Kidney capillary endothelial cell (primary cell): Measurements from ENCODE around the gene ACAA2.
"Not testable (repeated sequence)": the region's sequence is repeated elsewhere in the genome, so short reads cannot be mapped to it uniquely, and the experiment has no call there.

Experiments used
- DNase-seq: peaks from one replicate; pipeline ENCODE4 v3.0.0-alpha.2; 2018; ENCODE audit warnings: low spot score

ACAA2 gene

GRCh38 chr18:49845629-49846360 is 32.5 kb upstream of the ACAA2 start:
- no peak for DNase-seq

DNA sequence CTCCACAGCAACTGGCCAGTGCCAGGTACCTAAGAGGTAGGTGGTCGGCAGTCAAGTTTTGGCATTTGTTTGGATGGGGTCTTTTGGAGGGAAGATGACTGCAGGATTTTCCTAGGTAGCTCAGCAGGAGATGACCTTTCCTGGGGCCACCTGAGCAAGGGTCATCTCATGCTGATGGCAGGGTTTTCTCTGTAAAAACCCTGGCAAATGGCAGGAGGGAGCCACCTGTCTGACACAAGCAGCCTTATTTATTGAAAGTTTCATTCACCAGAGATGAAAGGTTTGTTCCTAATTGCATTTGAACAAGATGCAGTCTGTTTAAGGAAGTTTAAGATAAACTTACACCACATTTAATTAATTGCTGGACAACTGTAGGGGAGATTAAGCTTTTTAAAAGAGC is 31.6 kb upstream of the ACAA2 start:
- no peak for DNase-seq

GRCh38 chr18:49843778-49844625 is 30.7 kb upstream of the ACAA2 start:
- DNase-seq, result no peak

DNA sequence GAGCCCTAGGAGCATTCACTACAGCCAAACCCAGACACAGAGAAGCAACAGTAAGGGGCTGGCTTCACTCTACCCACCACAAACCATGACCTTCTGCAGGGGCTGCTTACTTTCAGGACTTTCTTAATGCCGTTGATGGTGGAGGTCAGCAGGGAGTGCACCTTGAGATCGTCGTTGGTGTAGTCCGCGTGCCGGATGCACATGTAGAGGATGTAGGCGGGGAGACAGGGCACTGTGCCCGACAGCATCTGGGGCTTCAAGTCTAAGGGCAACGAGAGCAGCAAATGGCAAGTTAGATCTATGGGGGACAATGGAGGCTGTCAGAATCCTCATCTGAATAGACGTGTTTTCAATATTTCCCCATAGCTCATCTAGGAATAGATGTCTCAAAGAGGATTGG is 29.8 kb upstream of the ACAA2 start:
- DNase-seq, result no peak

DNA sequence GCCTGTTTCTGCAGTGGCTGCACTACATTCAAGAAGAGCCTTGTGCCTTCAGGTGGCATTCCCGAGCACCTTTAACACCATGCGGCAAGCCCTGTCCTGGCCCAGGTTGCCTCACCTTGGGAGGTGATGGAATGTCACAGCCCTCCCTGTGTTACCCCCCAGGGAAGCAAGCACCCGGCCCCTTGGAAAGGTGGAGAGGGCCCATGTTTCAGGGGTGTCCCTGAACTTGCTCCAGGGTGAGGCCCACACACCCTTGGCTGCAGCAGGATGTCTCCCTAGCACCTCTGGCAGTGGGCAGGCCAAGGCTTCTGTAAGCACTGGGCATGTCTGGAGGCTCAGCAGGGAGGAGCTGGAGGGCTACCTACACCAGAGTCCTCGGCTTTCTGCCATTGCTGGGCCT is 29.3 kb upstream of the ACAA2 start:
- no peak for DNase-seq

GRCh38 chr18:49841236-49842217 is 28.2 kb upstream of the ACAA2 start:
- DNase-seq, result no peak

DNA sequence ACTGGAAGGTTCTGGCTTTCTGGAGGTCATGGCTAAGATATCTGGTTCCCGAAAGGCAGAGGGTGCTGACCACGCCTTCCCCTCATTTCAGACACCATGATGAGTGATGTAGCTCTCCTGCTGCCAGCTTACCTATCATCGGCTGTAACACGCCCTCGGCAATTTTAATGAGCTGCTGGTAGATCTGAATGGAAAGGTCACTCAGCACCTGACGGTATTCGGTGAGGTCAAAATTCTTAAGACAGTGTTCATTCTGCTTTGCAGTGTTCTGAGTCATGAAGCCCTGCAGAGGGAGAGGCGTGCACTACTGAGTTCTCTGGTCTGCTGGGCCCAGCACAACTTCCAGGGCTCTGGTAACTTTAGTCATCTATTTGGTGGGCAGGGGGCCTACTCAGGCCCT is 25.7 kb upstream of the ACAA2 start:
- DNase-seq, result no peak

DNA sequence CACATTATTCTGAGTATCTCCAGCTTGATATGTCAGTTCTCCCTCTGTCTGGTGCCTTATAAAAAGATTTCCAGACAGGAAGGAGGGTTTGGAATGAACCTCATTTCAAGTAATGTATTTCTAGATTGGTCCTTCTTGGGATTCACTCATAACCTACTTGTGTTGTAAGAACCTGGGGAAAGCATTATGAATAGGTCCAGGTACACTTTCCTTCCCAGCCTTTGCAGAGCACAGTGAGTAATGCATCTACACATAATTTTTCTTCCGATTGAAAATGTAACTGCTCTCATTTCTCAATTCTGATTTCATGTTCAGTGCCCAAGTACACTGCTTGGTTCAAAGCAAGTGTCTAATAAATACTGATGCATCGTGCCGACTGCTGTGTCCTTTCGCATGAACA is 25.0 kb upstream of the ACAA2 start:
- DNase-seq, result no peak

GRCh38 chr18:49837889-49838288 is 24.6 kb upstream of the ACAA2 start:
- DNase-seq, result no peak

DNA sequence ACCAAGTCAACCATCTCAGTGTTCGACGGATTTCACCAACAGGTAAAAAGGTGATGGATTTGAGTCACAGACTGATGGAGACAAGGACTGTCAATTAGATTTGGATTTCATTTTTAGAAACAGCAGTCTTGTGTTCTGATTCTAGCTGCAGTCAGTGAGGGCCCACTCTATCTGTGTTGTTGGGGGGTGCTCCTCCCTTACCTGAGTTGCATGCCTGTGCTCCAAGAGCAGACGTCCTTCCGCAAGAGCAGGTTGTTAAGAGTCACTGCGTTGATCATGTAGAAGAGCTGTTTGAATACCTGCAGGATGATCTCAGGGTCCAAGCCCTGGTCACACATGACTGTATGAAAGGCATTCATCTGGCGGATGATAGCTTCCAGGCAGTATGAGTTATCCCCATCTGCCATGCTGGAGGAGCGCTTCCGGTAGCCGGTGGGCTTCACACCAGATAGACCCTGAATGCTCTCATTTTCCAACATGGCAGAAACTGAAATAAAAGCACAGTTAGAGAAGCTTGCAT is 24.0 kb upstream of the ACAA2 start:
- DNase-seq, result not testable (repeated sequence)

GRCh38 chr18:49835405-49835804 is 22.1 kb upstream of the ACAA2 start:
- no peak for DNase-seq

- DNase-seq, result no peak
Observed at GRCh38 chr18:49834258-49834657, 20.9 kb upstream of the ACAA2 start.

GRCh38 chr18:49833814-49834213 is 20.5 kb upstream of the ACAA2 start:
- no peak for DNase-seq

- no peak for DNase-seq
Observed at GRCh38 chr18:49832221-49832647, 18.9 kb upstream of the ACAA2 start.

- DNase-seq, result no peak
Observed at GRCh38 chr18:49827996-49828395, 14.7 kb upstream of the ACAA2 start.

DNA sequence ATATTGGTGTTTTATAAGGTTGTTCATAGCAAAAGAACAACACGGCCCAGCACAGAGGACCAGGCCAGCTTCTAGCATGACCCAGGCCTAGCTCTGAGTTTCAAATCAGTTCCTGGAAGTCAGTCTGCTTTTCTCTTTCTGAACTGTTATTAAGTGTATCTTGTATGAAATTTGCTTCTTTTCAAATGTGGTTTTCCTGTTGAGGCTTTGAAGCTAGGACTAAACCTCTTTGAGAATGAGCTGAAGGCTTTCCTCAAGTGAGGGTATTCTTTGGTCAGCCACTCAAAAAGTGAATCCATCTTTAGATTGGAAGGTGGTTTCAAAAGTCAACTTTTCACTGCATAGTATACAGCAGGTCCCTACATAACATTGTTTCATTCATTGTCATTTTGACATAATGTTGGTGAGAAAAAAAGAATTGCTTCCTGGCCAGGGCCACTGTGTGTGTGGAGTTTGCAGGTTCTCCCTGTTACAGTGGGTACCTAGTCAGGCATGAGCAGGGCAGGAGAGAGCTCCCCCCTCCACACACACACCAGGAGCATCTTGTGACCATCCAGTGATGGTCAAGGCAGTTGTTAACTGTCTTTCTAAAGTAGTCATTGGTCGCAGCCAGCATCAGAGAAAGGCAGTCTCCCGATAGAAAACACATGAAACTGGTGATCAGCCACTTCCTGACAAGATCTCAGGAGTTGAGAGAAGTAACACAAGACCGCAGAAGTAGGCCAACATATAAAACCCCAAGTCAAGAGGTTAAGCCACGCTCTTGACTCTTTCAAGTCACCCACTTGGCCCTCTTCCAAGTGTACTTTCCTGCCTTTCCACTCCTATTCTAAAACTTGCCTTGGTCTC is 6.7 kb upstream of the ACAA2 start:
- DNase-seq, result no peak

DNA sequence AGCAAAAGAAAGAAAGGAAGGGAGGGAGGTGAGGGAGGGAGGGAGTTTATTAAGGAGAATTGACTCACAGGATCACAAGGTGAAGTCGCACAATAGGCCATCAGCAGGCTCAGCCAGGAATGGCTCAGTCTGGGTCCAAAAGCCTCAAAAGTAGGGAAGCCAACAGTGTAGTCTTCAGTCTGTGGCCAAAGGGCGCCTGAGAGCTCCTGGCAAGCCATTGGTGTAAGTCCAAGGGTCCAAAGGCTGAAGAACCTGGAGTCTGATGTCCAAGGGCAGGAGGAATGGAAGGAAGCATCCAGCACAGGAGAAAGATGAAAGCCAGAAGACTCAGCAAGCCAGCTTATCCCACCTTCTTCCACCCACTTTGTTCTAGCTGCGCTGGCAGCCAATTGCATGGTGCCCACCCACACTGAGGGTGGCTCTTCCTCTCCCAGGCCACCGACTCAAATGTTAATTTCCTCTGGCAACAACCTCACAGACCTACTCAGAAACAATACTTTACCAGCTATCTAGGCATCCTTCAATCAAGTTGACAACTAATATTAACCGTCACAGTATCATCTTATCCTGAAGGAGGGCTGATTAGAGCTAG is 5.8 kb upstream of the ACAA2 start:
- DNase-seq, result no peak

DNA sequence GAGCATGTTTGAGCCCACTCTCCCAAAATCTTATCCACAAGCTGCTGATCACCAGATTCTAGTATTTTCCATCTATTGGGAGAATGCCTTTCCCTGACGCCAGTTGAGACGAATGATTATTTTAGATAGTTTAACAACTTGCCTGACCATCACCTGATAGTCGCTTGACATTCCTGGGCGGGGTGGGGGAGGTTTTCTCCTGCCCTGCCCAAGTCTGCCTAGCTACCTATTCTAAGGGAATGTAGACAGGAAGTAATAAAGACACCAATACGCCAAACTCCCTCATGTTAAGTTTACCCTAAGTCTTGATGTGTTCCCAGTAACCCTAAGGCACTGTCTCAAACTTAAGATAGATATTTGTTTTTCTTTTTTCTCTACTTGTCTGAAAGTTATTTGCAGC is 4.6 kb upstream of the ACAA2 start:
- DNase-seq, result no peak

DNA sequence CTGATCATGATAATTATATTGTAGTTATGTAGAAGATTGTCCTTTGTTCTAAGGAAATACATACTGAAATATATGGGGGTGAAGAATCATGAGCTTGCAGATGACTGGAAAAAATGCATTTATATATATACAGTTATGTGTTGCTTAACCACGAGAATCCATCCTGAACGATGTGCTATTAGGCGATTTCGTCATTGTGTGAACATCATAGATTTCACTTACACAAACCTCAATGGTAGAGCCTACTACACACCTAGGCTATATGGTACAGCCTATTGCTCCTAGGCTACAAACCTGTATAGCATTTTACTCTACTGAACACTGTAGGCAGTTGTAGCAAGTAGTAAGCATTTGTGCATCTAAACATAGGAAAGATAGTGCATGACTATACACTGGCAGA is 2.6 kb upstream of the ACAA2 start:
- no peak for DNase-seq

DNA sequence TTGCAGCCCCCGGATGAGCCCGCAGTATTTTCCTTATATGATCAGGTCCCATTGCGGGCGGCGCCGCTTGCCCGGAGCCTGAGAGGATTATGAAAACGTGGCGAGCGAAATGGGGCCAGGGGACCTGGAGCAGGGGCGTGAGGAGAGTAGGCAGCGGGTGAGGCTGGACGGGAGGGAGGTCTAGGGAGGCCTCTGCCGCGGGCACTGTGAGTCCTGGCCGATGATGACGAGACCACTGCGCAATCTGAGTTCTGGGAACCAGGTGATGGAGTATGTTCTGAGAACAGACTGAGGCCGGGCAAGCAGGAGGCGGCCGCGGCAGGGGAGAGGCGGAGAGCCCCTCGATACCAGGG is 790 bp upstream of the ACAA2 start:
- DNase-seq, result peak; percentile 24

DNA sequence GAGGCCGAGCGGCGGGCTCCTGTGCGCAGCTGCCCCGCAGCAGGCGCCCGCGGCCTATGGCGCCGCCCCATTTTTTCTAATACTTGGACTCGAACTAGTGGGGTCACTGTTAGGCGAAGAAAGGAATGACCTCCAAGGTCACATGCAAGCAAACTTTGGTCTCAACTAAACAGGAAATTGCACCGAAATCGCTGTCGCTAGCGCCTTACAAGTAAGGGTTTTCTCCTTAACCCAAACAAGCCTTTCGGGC is 339 bp downstream of the ACAA2 start:
- DNase-seq, result peak; percentile 41
